GM18517 (cell line): ENCODE results near the gene SMIM8.

Experiments used
- ATAC-seq: cut with Tn5 transposase; IDR thresholded peaks from one replicate; pipeline ENCODE4 v1.9.1; 2021; ENCODE audit warnings: mild to moderate bottlenecking, moderate library complexity; ENCODE audit not compliant: unreplicated experiment

SMIM8 gene

DNA sequence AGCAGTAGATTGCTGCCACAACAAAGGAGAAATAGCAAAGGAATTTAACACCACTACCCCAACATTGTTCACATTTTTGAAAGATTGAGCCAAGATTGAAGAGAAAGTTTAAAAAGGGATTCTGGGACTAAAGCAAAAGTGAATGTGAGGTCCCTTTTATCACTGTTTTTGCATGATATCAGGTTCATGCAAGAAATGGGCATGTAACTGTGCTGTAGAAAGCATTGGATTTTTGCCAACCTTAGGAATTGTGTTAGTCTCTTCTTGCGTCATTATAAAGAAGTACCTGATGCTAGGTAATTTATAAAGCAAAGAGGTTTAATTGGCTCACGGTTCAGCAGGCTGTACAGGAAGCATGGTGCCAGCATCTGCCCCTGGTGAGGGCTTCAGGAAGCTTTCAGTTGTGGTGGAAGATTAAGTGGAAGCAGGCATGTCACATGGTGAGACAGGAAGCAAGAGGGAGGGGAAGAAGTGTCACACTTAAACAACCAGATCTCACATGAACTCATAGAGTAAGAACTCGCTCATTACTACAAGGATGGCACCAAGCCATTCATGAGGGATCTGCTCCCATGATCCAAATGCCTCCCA lies 11.3 kb downstream of the SMIM8 start:
- no peak for ATAC-seq

- ATAC-seq = no peak
These were observed 12.3 kb downstream of the SMIM8 start for GRCh38 chr6:87334683-87335082.

GRCh38 chr6:87336367-87336766 lies 14.0 kb downstream of the SMIM8 start:
- ATAC-seq = no peak

DNA sequence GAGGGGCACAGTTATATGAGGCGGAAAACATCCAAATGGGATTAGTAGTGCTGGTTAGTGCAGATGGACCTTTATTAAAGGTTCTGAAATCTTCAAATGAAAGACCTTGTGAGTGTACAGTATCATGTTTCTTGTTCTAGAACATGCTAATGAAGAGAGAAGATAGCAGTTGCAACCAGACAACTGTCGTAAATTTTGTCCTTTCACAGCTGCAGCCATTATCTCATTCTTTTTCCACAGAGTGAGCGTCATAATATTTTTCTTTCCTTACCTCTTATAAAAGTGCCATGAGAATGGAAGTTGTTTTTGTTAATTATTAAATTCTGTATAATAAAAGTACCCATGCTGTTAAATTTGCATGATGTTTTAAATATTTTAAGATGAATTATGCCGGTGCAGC lies 17.8 kb downstream of the SMIM8 start:
- no peak for ATAC-seq

DNA sequence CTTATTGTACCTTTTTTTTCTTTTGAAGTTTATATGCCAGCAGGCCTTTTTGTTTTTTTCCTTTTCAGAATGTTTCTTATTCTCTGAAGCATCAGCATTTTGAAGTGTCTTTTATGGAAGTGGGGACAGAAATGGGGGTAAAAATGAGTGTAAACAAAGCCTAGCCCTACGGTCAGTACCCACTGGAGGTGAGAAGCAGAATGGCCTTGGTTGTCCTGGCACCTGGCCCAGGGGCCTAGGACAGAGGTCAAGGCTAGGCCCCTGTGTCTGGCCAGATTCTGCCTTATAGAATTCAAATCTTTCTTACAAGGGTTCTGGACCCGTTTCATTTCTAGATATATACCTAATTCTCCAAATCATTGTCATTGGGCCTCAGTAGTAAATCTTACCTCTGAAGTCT lies 18.8 kb downstream of the SMIM8 start:
- no peak for ATAC-seq

DNA sequence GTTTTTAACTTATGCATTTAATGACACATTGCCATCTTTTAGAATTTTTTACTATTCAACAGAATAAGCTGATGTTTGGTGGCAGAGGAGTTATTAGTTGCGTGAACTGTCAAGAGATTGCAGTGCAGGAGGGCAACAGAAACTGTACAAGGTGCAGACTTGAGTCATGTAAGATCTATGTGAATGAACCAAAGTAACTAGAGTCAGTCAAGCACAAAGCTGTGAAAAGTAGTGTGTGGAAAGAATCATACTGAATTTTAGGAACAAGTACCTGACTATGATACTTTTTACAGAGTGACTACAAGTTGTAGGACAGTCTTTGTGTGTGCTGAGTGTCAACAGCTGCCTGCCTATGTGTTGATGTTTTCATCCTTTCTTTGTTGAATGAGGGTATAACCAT lies 19.5 kb downstream of the SMIM8 start:
- ATAC-seq = peak; percentile 94

DNA sequence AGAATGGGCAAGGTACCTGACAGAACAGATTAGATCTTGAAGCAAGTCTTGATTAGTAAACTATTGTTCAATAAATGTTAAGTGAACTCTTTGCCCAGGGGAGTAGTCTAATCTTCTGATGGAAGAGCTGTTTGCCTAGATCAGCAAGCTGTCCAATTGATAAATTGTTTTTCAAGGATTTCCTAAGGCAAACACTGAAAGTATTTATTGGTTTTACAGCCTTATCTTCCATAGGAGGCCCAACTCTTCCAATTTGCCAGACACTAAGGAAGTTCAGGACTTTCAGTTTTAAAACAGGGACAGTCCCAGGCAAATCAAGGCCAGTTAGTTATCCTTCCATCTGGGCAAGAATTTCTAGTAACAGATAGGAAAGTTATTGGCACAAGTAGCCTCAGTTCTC lies 20.4 kb downstream of the SMIM8 start:
- ATAC-seq = no peak

DNA sequence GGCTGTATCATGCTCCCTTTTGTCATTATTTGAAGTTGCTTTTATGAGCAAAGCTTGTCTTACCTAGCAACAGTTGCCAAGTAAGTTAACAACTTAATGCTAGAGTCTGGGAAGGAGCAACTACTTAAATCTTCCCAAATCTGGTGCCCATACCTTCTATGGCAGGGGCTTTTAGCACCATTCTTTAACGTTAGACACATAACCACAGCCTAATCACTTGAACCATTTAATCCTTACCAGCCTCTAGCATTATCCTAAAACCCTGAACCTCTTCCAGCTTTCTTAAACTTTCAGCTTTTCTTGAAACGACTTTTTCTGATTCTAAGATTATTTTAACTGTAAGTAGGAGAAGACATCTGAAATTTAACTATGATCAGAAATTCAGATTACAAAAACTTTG lies 22.3 kb downstream of the SMIM8 start, which contains the start of gene C6orf163:
Gene C6orf163, plus strand, starts transcription at position 83 of the 400 bp plus-strand sequence. Its CDS starts 287 bp downstream, at position 370.
- ATAC-seq = no peak

DNA sequence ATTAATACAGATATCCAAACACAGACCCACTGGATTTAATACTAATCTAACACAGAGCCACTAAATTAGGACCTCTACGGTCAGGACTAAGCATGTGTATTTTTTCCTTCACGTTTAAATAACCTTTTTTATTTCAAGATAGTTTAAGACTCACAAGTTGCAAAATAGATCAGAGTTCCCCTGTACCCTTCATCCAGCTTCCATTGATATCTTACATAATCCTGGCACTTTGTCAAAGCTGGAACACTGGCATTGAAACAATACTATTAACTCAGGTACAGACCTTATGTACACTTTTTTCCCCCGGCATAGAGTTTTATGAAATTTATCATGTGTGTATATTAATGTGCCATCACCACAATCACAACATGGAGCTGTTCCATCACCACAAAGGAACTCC lies 24.3 kb downstream of the SMIM8 start:
- ATAC-seq = no peak

- no peak for ATAC-seq
These were observed 27.5 kb downstream of the SMIM8 start for GRCh38 chr6:87349896-87350295.

- ATAC-seq = no peak
These were observed 28.1 kb downstream of the SMIM8 start for GRCh38 chr6:87350516-87350915.

GRCh38 chr6:87351583-87351982 lies 29.2 kb downstream of the SMIM8 start:
- no peak for ATAC-seq

DNA sequence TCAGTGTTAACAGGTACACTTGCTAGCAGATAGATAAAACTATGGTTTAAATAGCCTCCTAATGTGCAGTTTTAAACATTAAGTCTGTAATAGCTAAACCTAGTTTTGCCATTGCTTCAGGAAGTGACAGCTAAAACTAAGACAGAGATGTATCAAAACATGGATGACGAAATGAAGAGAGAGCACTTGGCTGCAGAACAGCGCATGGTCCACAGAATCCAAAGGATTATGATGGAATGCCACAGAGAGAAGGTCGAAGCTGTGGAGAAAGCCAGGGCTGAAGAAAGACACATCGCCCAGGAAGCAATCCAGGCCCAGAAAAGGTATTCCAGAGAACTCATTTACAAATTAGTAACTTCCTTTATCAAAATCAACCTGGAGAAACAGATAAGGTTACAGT lies 33.8 kb downstream of the SMIM8 start:
- ATAC-seq = no peak

DNA sequence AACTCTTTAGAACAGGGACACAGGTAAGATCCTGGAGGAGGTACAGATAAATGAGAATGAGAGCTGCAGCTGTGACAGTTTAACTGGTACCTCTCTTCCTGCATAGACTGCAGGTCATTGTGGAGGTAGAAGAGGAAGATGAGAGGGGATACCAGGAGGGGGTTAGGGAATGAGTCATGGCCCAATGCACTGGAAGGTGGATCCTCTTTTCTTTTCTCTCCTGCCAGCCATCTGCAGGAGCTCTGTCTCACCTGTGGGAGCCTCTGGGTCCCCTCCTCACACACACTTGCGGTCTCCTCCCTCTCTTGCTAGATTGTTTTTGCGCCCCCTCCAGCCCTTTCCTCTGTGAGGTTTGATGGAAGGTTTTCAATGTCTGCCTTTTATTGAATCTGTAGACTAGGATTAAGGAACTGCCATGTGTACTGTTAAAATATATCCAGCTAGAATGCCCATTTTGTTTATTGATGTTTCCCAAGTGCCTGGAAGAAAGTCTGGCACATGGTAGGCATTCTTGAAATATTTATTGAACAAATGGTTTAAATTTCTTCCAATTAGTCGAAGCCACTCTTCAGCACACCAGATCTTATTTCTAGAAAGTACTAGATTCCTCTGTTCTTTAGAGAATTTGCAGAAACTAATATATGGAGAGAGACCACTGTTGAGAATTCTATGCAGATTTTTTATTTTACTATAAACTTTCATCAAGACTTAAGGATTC lies 35.2 kb downstream of the SMIM8 start:
- no peak for ATAC-seq

DNA sequence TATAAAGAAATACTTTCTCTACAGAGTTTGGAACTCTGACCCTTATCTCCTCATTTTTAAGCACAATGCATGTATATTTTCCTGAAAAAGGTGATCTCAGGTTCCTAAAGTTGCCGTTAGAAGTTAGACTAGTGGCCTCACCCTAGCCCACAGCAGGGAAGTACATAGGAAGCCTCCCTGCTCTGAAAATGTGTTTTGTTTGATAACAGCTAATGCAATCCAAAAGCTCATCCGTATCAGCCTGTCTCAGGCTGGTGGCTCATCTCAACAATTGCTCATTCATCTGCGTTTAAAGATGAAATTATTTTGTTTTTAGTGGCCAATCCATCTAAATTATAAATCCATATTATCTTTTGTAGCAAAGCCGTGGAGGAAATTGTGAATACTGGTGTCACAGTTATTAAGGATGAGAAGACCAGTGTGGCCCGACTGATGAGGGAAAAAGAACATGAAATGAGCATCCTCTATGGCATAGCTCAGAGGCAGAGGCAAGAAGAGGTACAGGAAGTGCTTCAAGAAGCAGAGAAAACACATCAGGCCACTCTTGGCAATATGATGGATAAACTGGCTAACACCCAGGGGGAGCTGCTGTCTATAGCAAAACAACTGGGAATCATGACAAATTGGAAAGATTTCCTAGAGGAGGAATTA lies 42.3 kb downstream of the SMIM8 start:
- no peak for ATAC-seq

DNA sequence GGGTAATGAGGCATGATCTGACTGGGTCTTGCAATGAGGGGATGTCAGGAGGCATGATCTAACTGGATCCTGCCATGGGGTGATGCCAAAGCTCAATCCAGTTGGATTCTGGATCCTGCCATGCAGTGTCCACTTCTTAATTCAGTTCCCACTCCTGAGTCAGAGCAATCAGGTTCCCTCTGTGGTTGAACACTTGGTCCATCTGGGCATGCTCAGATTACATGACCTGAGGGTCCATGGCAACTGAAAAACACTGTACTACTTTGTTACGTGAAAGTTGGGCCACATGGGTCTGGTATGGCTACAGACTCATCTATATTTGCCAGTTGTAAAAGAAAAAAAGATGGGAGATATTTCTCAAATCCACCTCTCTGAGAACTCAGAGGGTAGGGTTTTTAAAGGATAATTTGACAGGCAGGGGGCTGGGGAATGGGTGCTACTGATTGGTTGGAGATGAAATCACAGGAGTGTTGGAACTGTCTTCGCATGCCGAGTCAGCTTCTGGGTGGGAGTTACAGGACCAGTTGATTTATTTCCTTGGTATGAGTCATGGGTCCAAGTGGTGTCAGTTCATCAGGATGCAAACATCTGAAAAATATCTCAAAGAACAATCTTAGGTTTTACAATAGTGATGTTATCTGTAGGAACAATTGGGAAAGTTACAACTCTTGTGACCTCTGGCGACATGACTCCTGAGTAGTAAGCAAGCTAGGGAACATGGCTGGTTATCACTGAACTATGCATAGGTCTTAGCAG lies 43.9 kb downstream of the SMIM8 start:
- no peak for ATAC-seq

GRCh38 chr6:87366899-87367298 lies 44.5 kb downstream of the SMIM8 start:
- no peak for ATAC-seq

- no peak for ATAC-seq
These were observed 51.0 kb downstream of the SMIM8 start for GRCh38 chr6:87373377-87373776.

GRCh38 chr6:87375315-87375714 lies 52.9 kb downstream of the SMIM8 start:
- no peak for ATAC-seq

GRCh38 chr6:87376643-87377042 lies 54.3 kb downstream of the SMIM8 start:
- no peak for ATAC-seq

DNA sequence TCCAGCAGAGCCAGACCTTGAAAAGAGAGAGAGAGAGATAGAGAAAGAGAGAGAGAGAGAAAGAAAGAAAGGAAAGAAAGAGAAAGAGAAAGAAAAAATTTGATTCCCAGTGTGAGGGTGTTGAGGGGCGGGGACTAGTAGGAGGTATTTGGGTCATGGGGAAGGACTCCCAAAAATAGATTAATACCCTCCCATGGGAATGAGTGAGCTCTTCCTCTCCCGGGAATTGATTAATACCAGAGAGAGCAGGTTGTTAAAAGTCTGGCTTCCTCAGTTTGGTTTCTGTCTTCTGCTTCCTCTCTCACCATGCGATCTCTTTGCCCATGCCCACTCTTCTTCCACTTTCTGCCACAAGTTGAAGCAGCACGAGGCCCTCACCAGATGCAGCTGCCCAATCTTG lies 56.6 kb downstream of the SMIM8 start:
- ATAC-seq = no peak

DNA sequence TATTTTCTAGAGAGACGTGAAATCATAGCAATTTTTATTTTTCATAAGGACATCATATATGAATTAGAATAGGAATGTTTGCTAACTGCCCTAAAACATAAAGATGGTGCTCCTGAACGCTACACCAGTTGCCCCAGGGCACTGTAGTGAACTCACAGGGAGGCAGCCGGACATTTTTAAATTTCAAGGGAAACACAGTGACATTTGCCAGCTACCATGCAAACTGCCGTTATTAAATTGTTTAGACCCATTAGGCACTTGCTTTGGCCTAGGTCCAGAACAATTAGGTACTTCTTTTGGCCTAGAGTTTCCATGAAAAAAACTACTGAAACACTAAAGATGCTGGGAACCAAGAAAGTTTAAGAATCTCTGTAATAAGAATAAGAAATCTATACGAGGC lies 60.5 kb downstream of the SMIM8 start:
- no peak for ATAC-seq
